ENCODE results near the gene ATP7A.
"Not testable (repeated sequence)": the region's sequence is repeated elsewhere in the genome, so short reads cannot be mapped to it uniquely, and the experiment has no call there.

Gene ATP7A

DNA sequence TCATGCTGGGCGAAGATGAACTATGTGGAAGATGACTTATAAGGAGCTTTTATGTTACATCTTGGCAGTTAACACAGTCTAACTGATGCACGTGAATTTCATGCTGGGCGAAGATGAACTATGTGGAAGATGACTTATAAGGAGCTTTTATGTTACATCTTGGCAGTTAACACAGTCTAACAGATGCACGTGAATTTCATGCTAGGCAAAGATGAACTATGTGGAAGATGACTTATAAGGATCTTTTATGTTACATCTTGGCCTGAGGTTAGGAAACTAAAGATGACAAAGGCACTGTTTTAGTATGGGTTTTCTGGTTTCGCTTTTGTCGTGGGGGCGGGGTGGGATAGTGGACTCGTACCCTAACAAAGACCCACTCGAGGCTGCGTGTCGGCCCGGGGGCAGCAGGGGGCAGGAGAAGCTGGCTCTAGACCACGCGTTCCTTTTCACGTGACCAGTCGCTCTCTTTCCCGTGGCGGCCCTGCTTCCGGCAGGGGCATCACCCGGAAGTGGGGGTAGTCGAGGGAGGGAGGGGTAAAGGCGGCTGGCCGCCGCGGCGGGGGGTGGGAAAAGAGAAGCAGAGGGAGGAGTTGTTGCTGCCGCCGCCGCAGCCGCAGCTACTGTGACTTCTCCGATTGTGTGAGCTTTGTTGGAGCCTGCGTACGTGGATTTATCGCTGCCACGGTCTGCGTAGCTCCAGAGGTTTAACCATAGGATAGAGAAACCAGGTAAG is at the start of gene ATP7A:
Gene ATP7A (plus strand): TSS at position 586 of the 733 bp plus-strand sequence. CDS start 60,949 bp downstream, outside the sequence.
- peak; percentile 94 for DNase-seq

DNA sequence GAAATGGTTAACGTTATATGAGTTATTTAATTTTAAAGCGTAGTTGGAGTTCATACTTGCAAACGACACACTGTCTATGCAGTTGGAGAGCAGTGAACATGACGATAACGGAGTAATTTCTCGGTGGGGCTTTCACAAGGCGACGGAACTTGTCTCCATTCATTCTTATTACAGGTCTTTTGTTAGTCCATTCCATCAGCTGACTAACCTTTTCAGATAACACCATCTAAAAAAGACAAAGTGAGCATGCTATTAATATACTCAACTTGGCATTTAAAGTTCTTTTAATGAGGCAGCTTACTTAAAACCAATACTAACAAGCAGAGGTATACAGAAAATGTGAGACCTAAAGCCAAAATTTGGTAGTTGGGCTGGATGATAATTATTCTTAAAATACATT is 35.1 kb upstream of the ATP7A start:
- no peak for DNase-seq

DNA sequence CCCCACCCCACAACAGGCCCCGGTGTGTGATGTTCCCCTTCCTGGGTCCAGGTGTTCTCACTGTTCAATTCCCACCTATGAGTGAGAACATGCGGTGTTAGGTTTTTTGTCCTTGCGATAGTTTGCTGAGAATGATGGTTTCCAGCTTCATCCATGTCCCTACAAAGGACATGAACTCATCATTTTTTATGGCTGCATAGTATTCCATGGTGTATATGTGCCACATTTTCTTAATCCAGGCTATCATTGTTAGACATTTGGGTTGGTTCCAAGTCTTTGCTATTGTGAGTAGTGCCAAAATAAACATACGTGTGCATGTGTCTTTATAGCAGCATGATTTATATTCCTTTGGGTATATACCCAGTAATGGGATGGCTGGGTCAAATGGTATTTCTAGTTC is 29.1 kb upstream of the ATP7A start:
- not testable (repeated sequence) for DNase-seq

- no peak for DNase-seq
Measured at GRCh38 chrX:77892887-77893286, 17.6 kb upstream of the ATP7A start.

DNA sequence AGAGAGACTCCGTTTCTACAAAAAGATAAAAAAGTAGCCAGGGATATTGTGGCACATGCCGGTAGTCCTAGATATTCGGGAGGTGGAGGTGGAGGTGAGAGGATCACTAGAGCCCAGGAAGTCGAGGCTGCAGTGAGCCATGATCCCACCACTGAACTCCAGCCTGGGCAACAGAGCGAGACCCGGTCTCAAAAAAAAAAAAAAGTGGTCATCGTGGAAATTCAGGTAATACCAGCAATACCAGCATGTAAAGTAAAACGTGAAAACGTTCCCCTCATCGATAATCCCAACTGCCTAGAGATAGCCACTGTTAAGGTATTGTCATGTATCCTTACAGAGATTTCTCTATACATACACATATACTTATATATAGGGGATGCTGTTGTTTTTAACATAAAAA is 16.8 kb upstream of the ATP7A start:
- DNase-seq, result no peak

DNA sequence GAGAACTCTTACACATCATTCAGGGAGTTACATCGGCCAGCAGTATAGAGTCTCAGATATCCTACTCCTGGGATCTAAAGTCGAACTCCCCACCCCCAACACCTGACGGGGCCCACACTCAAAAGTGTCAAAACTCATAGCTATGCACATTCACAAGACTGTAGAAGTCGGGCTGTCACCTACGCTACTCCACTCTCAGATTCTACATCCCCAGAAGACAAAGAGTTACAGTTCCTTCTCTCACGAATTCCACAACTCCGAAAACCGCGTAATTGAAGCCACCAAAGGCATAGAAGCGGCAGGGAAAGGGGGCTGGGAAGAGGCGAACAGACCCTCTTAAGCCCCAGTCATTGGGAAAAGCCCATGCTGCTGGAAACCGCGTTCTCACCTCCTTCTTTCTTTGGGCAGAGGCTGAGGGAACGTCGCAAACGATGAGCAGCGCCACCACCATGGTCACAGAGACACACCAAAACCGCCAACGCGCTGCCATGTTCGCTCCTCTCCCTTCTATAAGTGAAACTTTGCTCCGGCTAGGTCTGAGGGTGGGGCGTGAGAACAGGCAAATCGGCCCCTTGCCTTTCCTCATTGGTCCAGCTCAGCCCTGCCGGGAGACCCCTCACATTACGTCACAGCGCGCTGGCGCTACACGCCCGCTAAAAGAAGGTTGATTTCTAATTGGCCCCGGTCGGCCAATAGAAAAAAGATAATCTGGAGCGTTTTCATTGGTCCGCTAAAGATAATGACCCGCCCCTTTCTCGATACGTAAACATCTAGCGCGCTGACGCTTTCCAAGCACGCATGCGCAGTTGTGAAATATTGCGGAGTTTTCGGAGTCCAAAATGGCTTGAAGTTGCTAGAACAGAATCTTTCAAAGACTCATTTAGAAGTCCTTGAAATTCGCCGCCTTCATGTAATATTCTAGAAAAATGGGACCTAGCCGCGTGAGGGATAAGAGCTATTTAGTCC is 15.3 kb upstream of the ATP7A start, which contains the start of gene MAGT1:
Gene MAGT1 (minus strand): TSS at position 515 of the 966 bp plus-strand sequence. CDS start 25 bp downstream, at position 490.
- DNase-seq, result peak; percentile 93

- DNase-seq, result peak; percentile 67
Measured at GRCh38 chrX:77899081-77899828, 11.2 kb upstream of the ATP7A start, which contains the start of gene COX7B. Gene COX7B, plus strand, starts transcription at chrX:77899468. Its CDS starts 86 bp downstream, at chrX:77899554.

DNA sequence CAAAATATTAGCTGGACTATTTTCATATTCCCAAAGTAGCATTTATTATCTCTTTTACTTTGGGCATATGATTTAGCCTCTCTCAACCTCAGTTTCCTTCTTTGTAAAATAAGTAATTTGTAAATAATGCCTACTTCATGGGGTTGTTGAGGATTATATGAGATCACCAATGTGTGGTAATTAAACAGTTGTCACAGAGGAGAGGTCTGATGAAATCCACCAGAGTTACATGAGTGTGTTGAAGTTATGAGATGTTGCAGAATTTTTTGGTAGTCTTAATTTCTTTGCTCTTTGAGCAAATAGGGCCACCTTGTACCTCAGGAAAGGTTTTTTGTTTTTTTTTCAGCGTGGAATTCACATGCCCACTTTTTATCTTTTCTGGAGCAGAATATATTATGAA is 9.8 kb upstream of the ATP7A start:
- DNase-seq, result no peak

DNA sequence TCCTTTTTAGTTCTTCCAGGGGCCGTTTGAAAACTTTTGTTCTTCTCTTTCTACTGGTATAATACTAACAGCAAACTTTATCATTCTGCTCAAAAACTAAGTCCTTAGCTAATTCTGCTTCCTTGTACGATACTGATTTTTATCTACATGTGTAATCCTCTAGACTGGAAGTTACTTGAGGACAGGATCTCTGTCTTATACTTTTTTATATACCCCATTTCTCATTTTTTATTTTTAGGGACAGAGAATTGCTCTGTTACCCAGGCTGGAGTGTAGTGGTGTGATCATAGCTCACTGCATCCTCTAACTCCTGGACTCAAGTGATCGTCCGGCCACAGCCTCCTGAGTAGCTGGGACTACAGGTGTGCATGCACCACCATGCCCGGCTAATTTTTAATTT is 9.0 kb upstream of the ATP7A start:
- no peak for DNase-seq

DNA sequence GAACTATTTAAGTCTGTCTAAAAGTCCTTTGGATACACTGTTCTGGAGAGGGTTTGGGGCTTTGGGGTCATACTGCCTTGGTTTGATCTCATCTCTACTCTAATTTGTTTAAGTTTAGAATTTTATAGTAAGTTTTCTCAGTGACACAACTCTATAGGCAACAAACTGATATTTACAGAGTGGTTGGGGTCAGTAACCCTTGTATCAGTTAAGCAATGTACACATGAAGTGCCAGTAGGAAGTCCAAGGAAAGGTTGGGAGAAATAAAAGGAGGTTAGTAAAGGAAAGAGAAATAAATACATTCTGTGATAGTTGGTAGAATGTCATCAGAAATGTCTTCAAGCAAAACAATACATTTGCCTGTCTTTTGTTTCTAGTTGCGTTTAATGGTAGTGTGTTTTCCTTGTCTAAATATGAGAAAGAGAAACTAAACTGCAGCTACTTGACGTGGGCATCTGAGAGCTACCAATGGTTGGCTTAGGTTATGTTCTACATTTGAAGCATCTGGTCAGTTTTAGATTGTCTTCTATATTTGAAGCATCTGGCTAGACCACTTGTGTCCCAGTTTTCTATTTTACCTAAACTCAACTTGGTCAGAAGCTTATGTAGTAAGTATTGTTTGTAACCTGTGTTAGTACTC is 6.9 kb downstream of the ATP7A start:
- no peak for DNase-seq

DNA sequence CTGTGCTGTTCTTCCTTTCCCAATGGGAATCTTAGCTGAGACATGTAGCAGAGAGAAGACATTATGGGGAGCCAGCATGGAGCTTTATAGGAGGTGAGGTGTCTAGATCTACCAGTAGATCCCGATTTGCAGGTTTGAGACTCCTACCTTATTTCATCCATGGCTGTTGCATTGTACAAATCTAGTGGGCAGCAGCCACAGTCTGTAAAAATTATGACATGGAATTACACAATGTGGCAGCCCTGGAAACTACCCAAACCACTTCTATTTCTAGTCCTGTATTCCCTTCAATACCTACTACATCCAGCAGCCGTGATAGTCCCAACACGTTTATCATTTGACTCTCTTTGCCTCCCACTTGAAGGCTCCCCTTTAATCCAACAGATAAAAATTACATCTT is 8.1 kb downstream of the ATP7A start:
- DNase-seq, result no peak

GRCh38 chrX:77919370-77919769 is 8.9 kb downstream of the ATP7A start:
- not testable (repeated sequence) for DNase-seq

DNA sequence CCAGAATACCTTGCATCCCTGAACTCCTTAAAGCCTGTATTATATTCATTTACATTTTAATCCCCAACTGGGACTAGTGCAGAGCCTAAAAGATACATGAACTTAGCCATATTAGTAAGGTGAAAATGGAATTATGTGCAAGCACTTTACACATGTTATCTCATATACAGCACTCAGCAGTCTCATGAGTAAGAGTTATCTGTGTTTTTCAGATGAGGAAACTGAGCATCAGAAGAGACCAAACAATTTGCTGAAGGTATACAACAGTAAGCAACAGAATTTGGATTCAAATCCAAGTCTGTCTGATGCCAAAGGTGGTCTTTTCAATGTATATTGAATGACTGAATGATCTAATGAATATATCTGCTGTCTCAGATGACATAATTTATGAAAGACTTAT is 12.3 kb downstream of the ATP7A start:
- DNase-seq, result no peak

DNA sequence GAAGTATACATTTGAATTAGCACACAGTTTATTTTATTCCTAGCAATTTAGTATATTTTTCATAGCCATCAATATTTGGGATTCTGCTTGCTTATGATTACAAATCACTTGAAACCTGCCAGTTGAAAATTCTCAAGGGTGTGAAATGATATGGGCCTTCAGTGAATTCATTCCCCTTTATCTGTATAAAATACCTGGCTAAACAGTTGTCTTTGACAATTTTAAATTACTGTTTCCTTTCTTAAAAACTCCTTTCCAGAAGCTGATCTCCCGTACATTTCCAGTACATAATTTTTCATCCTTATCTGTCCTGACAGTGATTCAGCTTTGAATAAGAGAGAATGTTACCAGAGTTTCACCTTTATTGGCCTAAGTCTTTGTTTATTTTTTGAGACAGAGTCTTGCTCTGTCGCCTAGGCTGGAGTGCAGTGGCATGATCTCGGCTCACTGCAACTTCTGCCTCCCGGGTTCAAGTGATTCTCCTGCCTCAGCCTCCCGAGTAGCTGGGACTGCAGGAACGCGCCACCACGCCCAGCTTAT is 13.9 kb downstream of the ATP7A start:
- no peak for DNase-seq

- DNase-seq, result no peak
Measured at GRCh38 chrX:77925764-77926163, 15.3 kb downstream of the ATP7A start.

- DNase-seq, result no peak
Measured at GRCh38 chrX:77930581-77930980, 20.1 kb downstream of the ATP7A start.

- DNase-seq, result no peak
Measured at GRCh38 chrX:77935886-77936285, 25.4 kb downstream of the ATP7A start.

DNA sequence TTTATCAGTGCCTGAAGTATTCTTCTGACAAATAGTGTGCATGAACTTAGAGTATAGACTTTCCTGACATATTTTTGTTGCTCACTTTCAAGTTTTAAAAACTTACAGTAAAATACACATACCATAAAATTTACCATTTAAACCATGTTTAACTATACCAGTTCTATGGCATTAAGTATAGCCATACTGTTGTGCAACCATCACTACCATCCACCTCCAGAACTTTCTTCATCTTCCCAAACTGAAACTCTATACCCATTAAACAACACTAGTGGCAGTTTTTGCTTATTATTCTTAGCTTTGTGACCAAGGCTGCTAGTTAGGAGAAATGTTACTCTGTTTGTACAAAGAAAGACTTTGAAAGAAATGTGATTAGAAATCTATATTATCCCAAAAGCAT is 25.8 kb downstream of the ATP7A start:
- no peak for DNase-seq

DNA sequence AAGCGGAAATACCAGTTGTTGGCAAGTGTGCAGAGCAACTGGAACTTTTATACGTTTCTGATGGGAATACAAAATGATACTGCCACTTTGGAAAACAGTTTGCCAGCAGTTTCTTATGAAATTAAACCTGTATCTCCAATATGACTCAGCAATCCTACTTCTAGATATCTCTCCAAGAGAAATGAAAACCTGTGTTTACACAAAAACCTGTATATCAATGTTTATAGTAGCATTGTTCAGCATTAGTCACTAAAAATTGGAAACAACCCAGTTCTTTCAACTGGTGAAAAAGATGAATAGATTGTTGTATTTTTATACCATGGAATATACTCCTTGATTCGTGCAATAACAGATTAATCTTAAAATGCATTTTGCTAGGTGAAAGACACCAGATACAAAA is 26.8 kb downstream of the ATP7A start:
- DNase-seq, result no peak

- DNase-seq, result no peak
Measured at GRCh38 chrX:77938083-77938680, 27.7 kb downstream of the ATP7A start.

DNA sequence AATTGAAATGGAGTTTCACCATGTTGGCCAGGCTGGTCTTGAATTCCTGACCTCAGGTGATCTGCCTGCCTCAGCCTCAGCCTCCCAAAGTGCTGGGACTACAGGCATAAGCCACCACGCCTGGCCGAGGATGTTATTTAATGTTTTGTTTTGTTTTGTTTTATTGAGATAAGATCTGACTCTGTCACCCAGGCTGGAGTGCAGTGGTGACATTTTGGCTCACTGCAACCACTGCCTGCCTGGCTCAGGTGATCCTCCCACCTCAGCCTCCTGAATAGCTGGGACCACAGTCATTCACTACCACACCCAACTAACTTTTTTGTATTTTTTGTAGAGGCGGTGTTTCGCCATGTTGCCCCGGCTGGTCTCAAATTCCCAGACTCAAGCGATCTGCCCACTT is 34.5 kb downstream of the ATP7A start:
- DNase-seq, result not testable (repeated sequence)
